Measurements from ENCODE around the gene EIF3I.

The EIF3I gene

GRCh38 chr1:32221980-32222755, at the start of gene EIF3I, which contains the start of gene TMEM234:
TSS of gene EIF3I (plus strand) at chr1:32222407. CDS start at chr1:32222442, 35 bp downstream.
TSS of gene TMEM234 (minus strand) at chr1:32222353. CDS start at chr1:32222322, 31 bp downstream.
- DNase-seq (ENCODE audit: low spot score), result peak; percentile 95

GRCh38 chr1:32172621-32173245, 49.5 kb upstream of the EIF3I start:
- no peak for DNase-seq (ENCODE audit: low spot score)

GRCh38 chr1:32178380-32179192, 43.6 kb upstream of the EIF3I start:
- no peak for DNase-seq (ENCODE audit: low spot score)

- no peak for DNase-seq (ENCODE audit: low spot score)
These were observed 43.1 kb upstream of the EIF3I start for GRCh38 chr1:32179193-32179442.

GRCh38 chr1:32179443-32180185, 42.6 kb upstream of the EIF3I start, which contains the start of gene TXLNA:
TSS of gene TXLNA (plus strand) at chr1:32179675. CDS start at chr1:32180346, 671 bp downstream.
- peak; percentile 99 for DNase-seq (ENCODE audit: low spot score)

GRCh38 chr1:32180186-32181060, 41.8 kb upstream of the EIF3I start:
- DNase-seq (ENCODE audit: low spot score), result peak; percentile 75

- DNase-seq (ENCODE audit: low spot score), result no peak
These were observed 41.1 kb upstream of the EIF3I start for GRCh38 chr1:32181065-32181464.

- DNase-seq (ENCODE audit: low spot score), result no peak
These were observed 40.6 kb upstream of the EIF3I start for GRCh38 chr1:32181563-32181962.

- no peak for DNase-seq (ENCODE audit: low spot score)
These were observed 40.1 kb upstream of the EIF3I start for GRCh38 chr1:32182060-32182459.

- DNase-seq (ENCODE audit: low spot score), result no peak
These were observed 37.6 kb upstream of the EIF3I start for GRCh38 chr1:32184650-32185049.

- DNase-seq (ENCODE audit: low spot score), result no peak
These were observed 36.1 kb upstream of the EIF3I start for GRCh38 chr1:32186077-32186476.

GRCh38 chr1:32186491-32186890, 35.7 kb upstream of the EIF3I start:
- no peak for DNase-seq (ENCODE audit: low spot score)

GRCh38 chr1:32187850-32188249, 34.4 kb upstream of the EIF3I start:
- DNase-seq (ENCODE audit: low spot score), result no peak

GRCh38 chr1:32192220-32192948, 29.8 kb upstream of the EIF3I start:
- no peak for DNase-seq (ENCODE audit: low spot score)

- DNase-seq (ENCODE audit: low spot score), result no peak
These were observed 27.2 kb upstream of the EIF3I start for GRCh38 chr1:32194984-32195383.

GRCh38 chr1:32195531-32195930, 26.7 kb upstream of the EIF3I start:
- no peak for DNase-seq (ENCODE audit: low spot score)

GRCh38 chr1:32195972-32196823, 26.0 kb upstream of the EIF3I start:
- no peak for DNase-seq (ENCODE audit: low spot score)

- DNase-seq (ENCODE audit: low spot score), result no peak
These were observed 25.1 kb upstream of the EIF3I start for GRCh38 chr1:32197074-32197473.

- no peak for DNase-seq (ENCODE audit: low spot score)
These were observed 24.4 kb upstream of the EIF3I start for GRCh38 chr1:32197837-32198236.
